GM21515 (cell line): ENCODE results near the gene ZNF385D.

Experiments used
- ATAC-seq: cut with Tn5 transposase; IDR thresholded peaks from one replicate; pipeline ENCODE4 v1.9.1; 2021; ENCODE audit not compliant: unreplicated experiment

Gene ZNF385D

GRCh38 chr3:21750831-21751391 is at the start of gene ZNF385D:
TSS of gene ZNF385D (minus strand) at chr3:21751210. CDS start at chr3:21750916, 294 bp downstream.
- no peak for ATAC-seq

- ATAC-seq: no peak
These were observed 47.5 kb upstream of the ZNF385D start for GRCh38 chr3:21798356-21799088.

GRCh38 chr3:21795921-21796320 is 44.9 kb upstream of the ZNF385D start:
- ATAC-seq: no peak

GRCh38 chr3:21795152-21795837 is 44.3 kb upstream of the ZNF385D start:
- no peak for ATAC-seq

GRCh38 chr3:21794291-21794690 is 43.3 kb upstream of the ZNF385D start:
- no peak for ATAC-seq

GRCh38 chr3:21792176-21792575 is 41.2 kb upstream of the ZNF385D start:
- no peak for ATAC-seq

- ATAC-seq: no peak
These were observed 40.3 kb upstream of the ZNF385D start for GRCh38 chr3:21791356-21791755.

GRCh38 chr3:21790466-21790865 is 39.5 kb upstream of the ZNF385D start:
- ATAC-seq: no peak

GRCh38 chr3:21789730-21790129 is 38.7 kb upstream of the ZNF385D start:
- ATAC-seq: no peak

GRCh38 chr3:21786438-21786797 is 35.4 kb upstream of the ZNF385D start:
- ATAC-seq: no peak

- no peak for ATAC-seq
These were observed 34.9 kb upstream of the ZNF385D start for GRCh38 chr3:21785765-21786437.

GRCh38 chr3:21783839-21784238 is 32.8 kb upstream of the ZNF385D start:
- no peak for ATAC-seq

- no peak for ATAC-seq
These were observed 30.3 kb upstream of the ZNF385D start for GRCh38 chr3:21781355-21781754.

- no peak for ATAC-seq
These were observed 28.9 kb upstream of the ZNF385D start for GRCh38 chr3:21779909-21780308.

- ATAC-seq: no peak
These were observed 27.7 kb upstream of the ZNF385D start for GRCh38 chr3:21778715-21779114.

GRCh38 chr3:21777821-21778220 is 26.8 kb upstream of the ZNF385D start:
- ATAC-seq: no peak

- ATAC-seq: no peak
These were observed 15.0 kb upstream of the ZNF385D start for GRCh38 chr3:21766002-21766401.

- ATAC-seq: no peak
These were observed 4.9 kb upstream of the ZNF385D start for GRCh38 chr3:21755896-21756295.

- ATAC-seq: no peak
These were observed 3.8 kb upstream of the ZNF385D start for GRCh38 chr3:21754839-21755238.

GRCh38 chr3:21752749-21753347 is 1.8 kb upstream of the ZNF385D start:
- ATAC-seq: no peak

GRCh38 chr3:21751886-21752285 is 876 bp upstream of the ZNF385D start:
- ATAC-seq: no peak
